IPS-NIHi7 (cell line): ENCODE measurements around the gene UST.
"Not testable (repeated sequence)": the region's sequence is repeated elsewhere in the genome, so short reads cannot be mapped to it uniquely, and the experiment has no call there.

Experiments used
- DNase-seq: peaks from one replicate; pipeline ENCODE4 v3.0.0; 2012; ENCODE audit warnings: mixed read lengths; ENCODE audit errors: extremely low spot score

The UST gene

DNA sequence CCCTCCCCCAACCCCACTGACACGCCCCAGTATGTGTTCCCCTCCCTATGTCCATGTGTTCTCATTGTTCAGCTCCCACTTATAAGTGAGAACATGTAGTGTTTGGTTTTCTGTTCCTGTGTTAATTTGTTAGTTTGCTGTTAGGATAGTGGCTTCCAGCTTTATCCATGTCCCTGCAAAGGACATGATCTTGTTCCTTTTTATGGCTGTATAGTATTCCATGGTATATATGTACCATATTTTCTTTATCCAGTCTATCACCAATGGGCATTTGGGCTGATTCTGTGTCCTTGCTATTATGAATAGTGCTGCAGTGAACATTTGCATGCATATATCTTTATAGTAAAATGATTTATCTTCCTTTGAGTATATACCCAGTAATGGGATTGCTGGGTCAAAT, 259.4 kb downstream of the UST start:
- not testable (repeated sequence) for DNase-seq

- no peak for DNase-seq
Observed at GRCh38 chr6:149006671-149007070, 259.8 kb downstream of the UST start.

GRCh38 chr6:149007846-149008245, 261.0 kb downstream of the UST start:
- no peak for DNase-seq

DNA sequence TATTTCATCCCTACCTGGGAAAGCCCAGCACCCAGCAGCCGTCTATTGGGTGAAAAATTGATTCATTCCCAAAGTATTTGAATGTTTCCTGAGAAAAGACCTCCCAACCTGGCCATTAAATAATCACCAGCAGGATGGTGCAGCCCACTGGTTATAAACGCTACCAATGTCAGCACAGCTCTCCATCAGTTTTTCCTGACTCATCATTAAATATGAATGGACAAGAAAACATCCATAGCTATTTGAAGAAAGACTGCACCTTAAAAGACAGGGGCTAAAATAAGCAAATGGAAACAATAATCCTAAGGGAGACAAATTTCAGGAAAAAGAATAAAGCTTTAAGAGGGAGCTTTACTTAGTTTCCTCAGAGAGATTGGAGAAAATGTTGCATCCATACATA, 261.9 kb downstream of the UST start:
- no peak for DNase-seq

- DNase-seq = no peak
Observed at GRCh38 chr6:149012040-149012545, 265.3 kb downstream of the UST start.

DNA sequence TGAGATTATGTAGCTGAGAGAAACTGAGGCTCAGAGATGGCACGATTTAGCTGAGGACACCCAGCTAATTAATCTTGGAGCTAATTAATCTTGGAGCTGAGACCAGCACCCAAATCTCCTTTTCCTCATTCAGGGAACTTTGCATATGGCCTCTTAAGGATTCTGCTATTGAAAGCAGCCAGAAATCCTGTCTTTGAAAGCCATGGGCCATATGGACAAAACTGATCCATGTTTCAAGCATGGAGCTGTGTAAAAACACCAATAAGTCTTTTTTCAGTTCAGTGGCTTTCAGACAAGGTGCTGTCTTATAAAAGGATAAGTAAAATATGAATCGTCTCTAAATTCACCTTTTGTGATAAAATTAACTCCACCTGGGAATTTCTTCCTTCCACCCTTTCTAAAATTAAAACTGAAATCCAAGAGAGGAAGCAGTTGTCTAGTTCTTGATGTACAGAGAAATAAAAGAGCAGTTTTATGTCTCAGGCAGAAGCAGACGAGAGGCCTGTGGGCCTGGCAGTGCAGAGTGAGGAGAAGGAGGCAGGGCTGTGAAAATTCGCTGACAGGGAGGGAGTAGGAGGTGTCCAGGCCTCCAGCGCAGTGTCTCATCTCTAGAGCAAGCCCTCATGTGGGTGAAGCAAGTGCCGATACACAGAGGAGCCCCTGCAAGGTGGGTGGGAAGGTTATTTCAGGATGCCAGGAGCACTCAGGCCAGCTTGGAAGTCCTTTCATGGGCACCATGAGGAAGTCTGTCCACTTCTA, 266.9 kb downstream of the UST start:
- DNase-seq = no peak

DNA sequence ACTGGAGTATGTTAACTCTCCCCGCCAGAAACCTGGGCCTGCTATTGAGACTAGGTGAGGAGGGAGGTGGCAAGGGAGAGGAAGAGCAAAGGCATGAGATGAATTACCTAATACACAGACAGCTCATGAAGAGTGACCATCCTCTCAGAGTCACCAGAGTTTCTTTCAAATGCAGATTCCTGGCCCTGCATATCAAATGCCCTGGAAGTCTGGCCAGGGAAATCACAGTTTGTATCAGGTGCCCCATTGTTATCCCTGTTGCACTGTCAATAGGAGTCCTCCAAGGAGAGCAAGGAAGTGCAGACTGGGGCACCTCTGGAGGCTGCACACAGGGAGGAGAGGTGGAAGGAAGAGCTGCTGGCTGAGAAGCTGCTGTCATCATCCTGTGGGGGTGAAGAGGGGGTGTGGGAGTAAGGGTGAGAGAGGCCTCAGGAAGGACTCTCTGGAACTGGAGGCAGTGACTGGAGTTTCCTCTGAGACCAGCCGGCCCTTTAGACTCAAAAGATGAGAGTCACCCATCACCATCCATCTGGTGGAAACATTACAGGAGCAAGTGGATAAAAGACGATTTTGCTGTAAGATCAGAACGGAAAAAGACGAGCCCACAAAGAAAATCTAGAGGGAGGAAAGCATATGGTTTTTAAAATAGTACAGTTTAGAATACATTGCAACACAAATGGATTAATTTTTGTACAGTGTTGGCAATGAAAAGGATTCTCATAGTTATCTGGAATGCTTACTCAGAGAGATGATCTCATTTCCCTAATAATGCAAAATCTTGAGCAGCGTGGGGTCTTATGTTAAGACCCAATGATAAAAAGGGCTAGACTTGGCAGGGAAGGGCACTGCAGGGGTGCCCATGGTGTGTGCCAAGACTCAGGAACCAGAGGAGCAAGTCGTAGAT, 268.1 kb downstream of the UST start:
- DNase-seq = peak; percentile 74

DNA sequence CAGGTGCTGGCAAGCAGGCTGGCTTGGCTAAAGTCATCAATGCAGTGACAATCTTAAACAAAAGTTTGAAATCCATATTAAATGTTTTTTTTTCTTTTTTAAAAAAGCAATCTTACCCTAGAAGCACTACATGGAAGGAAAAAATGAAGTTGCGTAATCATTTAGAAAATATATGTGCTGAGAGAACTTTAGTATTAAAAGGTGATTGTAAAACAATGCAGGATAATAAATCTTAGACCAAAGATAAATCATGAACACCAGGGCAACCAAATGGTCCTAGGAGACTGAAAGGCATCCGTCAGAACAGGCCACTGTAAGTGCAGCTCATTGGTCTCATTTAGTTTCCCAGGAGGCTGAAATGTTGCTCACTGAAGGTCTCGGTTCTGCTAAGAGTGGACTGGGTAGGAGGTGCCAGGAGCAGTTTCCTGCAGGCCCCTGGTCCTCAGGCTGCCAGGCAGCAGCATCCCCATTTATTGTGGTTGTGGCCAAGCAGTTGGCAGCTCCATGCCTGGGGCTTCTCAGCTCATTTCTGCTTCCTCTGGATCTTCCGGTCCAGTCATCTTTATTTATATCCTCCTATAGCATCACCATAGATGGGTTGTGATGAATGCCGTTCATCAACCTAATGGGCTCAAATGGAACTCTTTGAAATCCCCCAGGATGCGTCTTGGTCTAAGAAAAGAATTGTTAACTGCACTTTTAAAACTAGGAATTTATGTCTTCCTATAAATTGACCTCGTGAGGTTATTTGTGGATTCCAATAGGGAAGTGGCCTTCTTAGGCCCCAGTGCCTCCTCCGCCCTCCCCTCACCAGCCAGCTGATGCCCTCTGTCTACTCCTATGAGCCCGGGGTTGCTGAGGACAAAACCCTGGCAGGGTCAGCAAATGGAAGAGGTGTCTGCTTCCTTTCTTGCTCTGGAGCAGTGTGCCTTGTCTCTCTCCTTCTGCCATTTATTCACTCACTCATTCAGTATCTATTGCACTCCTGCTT, 269.0 kb downstream of the UST start:
- DNase-seq = no peak

- DNase-seq = no peak
Observed at GRCh38 chr6:149016716-149017115, 269.9 kb downstream of the UST start.

GRCh38 chr6:149020319-149020718, 273.5 kb downstream of the UST start:
- no peak for DNase-seq

- DNase-seq = no peak
Observed at GRCh38 chr6:149024361-149024760, 277.5 kb downstream of the UST start.

DNA sequence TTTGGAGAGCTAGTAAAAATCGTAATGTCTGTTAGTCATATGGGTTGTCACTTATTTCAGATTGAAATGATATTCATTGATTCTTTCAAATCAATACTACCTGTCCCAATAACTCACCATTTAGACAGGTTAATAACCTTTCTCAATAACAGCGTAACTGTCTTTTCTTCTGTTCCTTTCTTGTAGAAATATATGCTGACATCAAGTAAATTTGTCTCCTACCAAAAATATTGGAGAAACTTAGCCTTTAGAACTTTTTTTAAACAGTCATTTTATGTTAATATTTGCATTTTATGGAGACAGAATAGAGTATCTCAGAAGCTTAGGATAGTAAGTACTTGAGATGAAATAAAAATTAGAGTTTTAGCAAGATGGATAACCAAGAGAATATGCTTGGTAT, 278.2 kb downstream of the UST start:
- DNase-seq = no peak

DNA sequence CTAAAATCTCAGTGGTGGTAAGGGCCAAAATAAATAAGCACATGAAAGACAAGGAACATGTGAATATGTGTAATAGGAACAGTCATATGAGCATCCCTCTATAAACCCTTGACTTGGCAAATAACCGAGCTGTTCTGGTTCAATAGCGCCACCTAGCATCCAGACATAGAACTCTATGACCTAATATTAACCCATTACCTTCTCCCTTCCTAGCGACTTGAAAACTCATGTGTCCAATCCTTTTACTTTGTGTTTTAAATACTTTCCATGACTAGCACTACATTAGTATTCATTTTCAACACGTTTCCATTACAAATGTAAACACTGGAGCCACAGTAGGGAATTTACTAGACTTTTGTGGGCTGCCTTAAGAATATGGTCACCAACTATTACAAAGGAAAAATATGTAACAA, 279.7 kb downstream of the UST start:
- peak; percentile 65 for DNase-seq

GRCh38 chr6:149027484-149027883, 280.7 kb downstream of the UST start:
- DNase-seq = no peak

DNA sequence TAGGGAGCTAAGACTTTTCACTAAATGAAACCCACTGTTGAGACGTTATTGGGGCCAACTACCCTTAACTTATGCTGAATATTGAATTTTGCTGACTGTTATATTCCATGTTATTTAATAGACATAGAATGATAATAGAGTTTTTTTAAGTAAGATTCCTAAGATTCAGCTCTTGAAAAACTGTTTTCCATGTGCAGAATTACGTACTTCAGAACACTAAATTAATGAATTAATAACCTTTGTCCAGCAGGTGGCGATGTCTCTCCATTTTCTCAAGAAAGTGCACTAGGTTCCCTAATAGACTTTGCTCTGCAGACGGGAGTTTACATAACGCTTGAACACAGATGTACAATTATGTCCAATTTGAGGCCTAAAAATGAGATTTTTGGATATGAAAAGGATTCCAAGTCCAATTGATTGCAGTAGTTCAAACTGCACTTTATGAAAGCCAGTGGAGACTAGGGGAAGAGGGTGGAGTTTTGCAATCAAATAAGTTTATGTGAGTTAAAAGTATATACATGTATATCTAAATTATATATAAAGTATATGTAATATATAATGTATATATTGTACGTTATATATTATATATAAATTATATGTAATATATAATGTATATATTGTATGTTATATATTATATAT, 282.1 kb downstream of the UST start:
- DNase-seq = peak; percentile 44

GRCh38 chr6:149031201-149031858, 284.5 kb downstream of the UST start:
- DNase-seq = no peak

GRCh38 chr6:149031859-149032598, 285.2 kb downstream of the UST start:
- no peak for DNase-seq

GRCh38 chr6:149032599-149033405, 286.0 kb downstream of the UST start:
- no peak for DNase-seq

DNA sequence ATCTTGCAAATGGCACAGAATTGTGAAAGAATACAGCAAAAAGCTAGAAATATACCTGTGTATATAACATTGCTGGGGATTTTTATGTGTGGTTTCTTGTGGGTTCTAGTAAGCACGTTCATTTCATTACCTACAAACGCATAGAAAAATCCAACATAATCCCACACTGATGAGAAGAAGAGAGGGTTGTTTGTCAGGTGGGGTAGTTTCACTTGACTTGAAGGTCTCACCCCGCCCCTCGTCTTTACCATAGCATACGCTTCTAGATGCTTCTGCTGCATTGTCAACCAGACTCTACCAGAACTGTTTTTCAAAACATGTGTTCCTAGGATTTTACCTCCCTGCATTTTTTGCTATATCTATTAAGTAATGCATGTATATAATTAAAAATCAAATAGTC, 286.6 kb downstream of the UST start:
- no peak for DNase-seq
